Amygdala (tissue), 56 donors: ENCODE data around the gene GATAD2B.

Experiments used
- DNase-seq, 56 donors: peaks; one replicate each; lab custom pipeline; 2025; lab: John Stamatoyannopoulos, UW

GATAD2B gene

DNA sequence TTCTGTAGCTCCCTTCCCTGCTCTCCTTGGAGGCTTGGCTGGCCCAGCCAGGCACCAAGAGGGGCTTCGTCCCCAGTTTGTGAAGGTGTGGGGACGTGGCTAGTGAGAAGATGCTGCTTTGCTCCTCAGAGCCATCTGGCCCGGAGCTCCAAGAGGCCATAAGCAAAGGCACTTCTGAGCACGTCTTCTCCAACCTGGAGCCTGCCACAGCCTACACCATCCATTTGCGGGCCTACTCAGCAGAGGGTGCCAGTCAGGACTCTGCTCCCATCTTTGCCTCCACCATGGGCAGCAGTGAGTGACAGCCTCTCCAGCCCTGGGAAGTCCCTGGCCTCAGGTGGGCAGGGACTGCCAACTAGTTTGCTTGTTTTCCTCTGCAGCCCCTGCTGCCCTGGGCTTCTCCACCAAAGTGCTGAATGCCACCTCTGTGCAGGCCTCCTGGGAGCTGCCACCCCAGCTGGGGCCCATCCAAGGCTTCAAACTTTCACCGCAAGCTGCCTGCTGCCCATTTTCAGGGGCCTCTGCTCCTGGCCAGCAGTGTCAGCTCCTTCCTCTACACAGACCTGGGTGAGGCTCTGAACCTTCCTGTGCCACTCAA, 121.6 kb downstream of the GATAD2B start:
- no peak for DNase-seq

GRCh38 chr1:153800516-153800915, 122.3 kb downstream of the GATAD2B start:
- DNase-seq = no peak

- no peak for DNase-seq
Measured at GRCh38 chr1:153799566-153800465, 123.0 kb downstream of the GATAD2B start.

DNA sequence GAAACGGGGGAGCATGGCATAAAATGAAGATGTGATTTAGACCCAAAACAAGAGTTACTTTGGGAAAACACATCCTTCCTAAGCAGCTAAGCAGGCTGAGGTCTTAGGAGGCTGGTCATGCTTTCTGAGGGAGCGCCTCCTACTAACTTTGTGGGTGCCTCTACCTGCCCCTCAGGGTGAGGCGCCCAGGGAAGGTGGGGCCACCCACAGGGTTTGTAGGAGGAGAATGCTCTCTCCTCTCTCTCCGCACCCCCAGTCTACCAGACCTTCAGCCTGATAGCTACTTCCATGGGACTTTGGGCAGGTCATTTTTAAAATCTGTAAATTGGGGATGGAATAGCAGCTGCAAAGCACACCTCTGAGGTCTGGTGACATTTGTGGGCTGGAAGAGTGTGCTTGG, 123.8 kb downstream of the GATAD2B start:
- no peak for DNase-seq

- no peak for DNase-seq
Measured at GRCh38 chr1:153798468-153798780, 124.3 kb downstream of the GATAD2B start.

GRCh38 chr1:153796786-153797659, 125.7 kb downstream of the GATAD2B start:
- peak in 36 of 56 donors; percentile 13 to 84 (median 42) for DNase-seq

DNA sequence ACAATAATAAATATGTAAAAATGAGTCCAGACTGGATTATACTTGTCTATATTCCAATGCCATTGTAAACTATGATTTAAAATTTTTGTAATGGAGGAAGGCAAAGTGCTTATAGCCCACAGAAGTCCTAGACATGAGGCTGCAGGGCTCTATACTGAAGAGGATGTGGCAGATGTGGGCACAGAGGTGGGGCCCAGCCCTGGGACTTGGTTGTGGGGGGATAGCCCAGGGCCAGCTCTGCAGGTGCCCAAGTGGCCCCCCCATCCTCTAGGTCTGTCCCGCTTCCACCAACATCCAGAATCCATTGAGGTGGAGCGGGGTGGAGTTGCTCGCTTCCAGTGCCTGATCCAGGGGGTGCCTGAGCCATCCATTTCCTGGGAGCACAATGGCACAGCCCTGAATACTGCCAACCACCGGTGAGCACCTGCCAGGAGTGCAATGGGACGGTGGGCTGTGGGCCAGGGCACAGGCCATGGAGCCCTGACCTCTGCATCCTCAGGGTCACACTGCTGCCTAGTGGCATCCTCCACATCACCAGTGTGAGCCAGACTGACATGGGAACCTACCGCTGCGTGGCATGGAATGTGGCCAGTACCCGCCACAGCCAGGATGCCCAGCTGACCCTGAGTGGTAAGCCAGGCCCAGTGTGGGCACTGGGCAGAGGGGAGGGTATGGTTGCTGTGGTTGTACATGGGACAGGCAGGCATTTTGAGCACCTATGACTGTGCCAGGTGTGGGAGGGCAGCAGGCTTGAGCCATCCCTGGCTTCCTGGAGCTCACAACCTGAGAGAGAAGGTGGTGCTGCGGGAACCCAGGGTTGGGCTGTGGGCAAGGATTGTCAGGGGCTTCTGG, 126.6 kb downstream of the GATAD2B start:
- DNase-seq = no peak

GRCh38 chr1:153795330-153795837, 127.4 kb downstream of the GATAD2B start:
- no peak for DNase-seq

DNA sequence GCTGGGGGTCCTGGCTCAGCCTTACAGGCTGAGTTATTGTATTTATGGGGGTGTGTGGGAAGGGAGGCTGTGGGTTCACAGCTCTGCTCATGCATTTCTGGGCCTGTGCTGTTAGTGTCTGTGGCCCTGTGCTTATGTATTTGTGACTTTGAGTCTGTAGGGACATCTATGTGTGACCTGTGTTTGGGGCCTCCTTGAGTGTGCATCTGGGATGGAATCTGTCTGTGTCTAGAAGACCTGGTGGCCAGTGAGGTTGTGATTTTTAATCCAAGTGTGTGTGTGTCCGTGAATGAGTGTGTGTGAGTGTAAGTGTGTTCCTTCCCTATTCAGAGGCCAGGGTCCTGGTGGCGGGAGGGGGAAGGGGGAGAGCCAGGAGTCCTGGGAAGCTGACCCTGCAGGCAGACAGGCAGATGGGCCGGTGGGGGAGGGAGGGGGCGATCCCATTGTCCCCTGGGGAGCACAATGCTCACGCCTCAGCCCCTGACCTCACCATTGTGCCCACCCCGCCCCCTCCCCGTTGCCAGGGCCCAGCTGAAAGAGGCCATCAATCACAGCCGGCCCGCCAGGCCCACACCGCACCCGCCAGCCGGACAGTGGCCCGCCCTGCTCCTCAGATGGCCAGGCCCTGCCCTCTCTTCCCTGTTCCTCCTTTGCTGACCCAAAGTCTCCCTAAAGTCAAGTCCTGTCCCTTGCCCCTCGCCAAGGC, 128.0 kb downstream of the GATAD2B start:
- peak in 1 of 56 donors; percentile 22 for DNase-seq

- DNase-seq = no peak
Measured at GRCh38 chr1:153793973-153794615, 128.7 kb downstream of the GATAD2B start.

GRCh38 chr1:153793261-153793972, 129.4 kb downstream of the GATAD2B start:
- DNase-seq = no peak

DNA sequence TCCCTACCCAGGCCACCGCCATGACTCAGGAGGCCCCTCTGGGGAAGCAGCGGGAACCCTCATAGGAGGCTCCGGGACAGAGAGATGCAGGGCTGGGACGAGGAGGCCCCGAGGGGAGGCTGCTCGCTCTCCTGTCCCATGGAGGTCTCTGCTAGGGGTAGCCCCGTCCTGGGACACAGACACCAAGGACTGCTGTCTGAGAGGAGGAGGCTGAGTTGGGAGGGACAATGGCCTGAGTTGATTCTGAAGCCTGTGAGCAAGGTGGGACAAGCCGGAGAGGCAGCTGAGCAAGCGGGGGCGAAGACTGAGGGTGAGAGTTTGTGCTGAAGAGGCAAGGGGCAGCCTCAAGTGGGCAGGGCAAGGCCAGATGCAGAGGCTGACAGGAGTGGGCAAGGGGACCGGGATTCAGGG, 130.1 kb downstream of the GATAD2B start:
- DNase-seq = no peak

GRCh38 chr1:153791648-153792253, 131.0 kb downstream of the GATAD2B start:
- no peak for DNase-seq

- DNase-seq = no peak
Measured at GRCh38 chr1:153790966-153791647, 131.7 kb downstream of the GATAD2B start.

DNA sequence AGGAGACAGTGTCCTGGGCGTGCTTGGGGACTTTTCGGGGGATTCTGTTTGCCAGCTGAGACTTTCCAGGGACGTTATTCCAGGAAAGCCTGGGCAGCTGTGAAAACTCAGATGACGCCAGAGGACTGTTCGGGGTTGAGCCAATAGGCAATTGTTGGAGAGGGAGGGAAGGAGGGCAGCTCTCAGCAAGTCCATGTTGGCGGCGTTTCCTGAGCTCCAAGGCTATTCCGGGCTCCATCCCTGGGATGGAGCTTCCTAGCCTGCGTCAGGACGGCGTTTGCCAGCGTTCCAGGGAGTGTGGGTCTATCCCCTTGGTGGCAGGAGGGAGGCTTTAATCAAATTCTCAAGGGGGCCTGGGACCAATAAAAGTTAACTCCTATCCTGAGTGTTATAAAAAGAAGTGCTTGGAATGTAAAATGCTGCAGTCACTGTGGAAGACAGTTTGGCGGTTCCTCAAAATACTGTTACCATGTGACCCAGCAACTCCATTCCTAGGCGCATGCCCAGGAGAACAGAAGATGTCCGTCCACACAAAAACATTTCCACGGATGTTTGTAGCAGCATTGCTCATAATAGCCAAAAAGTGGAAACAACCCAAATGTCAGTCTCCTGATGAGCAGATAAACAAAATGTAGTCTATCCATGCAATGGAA, 132.3 kb downstream of the GATAD2B start:
- peak in 52 of 56 donors; percentile 31 to 90 (median 68) for DNase-seq

DNA sequence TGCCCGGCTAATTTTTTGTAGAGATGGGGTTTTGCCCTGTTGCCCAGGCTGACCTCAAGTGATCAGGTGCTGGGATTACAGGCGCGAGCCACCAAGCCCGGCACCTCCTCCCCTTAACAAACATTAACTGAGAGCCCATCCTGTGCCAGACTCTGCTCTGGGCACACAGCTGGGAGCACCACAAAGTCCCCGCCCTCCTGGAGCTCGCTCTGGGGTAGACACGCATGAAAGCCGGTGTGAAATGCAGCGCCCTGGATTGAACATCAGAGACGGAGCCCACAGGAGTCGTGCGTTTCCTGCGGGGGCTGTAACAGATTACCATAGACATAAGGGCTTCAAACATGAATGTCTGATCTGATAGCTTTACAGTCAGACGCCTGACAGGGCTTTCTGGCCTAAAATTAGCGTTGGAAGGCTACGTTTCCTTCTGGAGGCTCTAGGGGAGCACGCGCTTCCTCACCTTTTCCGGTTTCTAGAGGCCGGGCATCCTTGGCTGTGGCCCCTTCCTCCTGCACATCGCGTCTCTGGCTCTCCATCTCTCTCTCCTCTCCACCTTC, 133.2 kb downstream of the GATAD2B start:
- DNase-seq = no peak
